Neural cell (in vitro differentiated cells): ENCODE measurements around the gene SLC31A1. TPM values are rescaled to one million over a fixed set of nuclear protein-coding genes. Genes with fewer than 3 reads are reported as not detected.

ENCODE experiments used
- H2AFZ ChIP-seq: fragments of 200-600, 300-800 bp; sonication (generic), shearing (Covaris generic); 2 replicates; pipeline ENCODE4 v1.6.0; 2014; ENCODE audit warnings: low read depth, mild to moderate bottlenecking, antibody characterized with exemption, low read length, moderate library complexity
- H3F3A ChIP-seq: fragments of 200-600 bp; shearing (Covaris generic); 2 replicates; pipeline ENCODE4 v1.6.1; 2016; ENCODE audit warnings: mild to moderate bottlenecking, moderate library complexity, mixed read lengths, antibody characterized with exemption, low read length; ENCODE audit not compliant: insufficient read depth, poor library complexity, severe bottlenecking
- H3K27ac ChIP-seq: fragments of 200-600, 300-800 bp; sonication (generic), shearing (Covaris generic); 2 replicates; pipeline ENCODE4 v1.5.1; 2014; ENCODE audit warnings: mild to moderate bottlenecking, low read length, moderate library complexity
- H3K27me3 ChIP-seq: fragments of 300-800, 200-600 bp; sonication (generic), shearing (Covaris generic); 2 replicates; pipeline ENCODE4 v1.6.0; 2014; ENCODE audit warnings: mild to moderate bottlenecking, low read depth, low read length, moderate library complexity; ENCODE audit not compliant: insufficient read depth
- H3K36me3 ChIP-seq: fragments of 300-800, 200-600 bp; sonication (generic), shearing (Covaris generic); 2 replicates; pipeline ENCODE4 v1.5.1; 2014; ENCODE audit warnings: mild to moderate bottlenecking, antibody characterized with exemption, low read length, moderate library complexity; ENCODE audit not compliant: insufficient read depth
- H3K4me2 ChIP-seq: fragments of 300-800, 200-600 bp; sonication (generic), shearing (Covaris generic); 2 replicates; pipeline ENCODE4 v1.6.0; 2014; ENCODE audit warnings: mild to moderate bottlenecking, low read length
- H3K4me3 ChIP-seq: fragments of 300-800, 200-600 bp; sonication (generic), shearing (Covaris generic); 2 replicates; pipeline ENCODE4 v1.5.1; 2014; ENCODE audit warnings: mild to moderate bottlenecking, low read length, moderate library complexity
- H3K79me2 ChIP-seq: fragments of 200-600 bp; shearing (Covaris generic); replicated peaks from 2 replicates; pipeline ENCODE4 v1.6.0; 2014; ENCODE audit warnings: mild to moderate bottlenecking, low read length, moderate library complexity; ENCODE audit not compliant: insufficient read depth
- H3K9ac ChIP-seq: fragments of 300-800, 200-600 bp; sonication (generic), shearing (Covaris generic); 2 replicates; pipeline ENCODE4 v1.6.1; 2016; ENCODE audit warnings: mild to moderate bottlenecking, low read length, mixed read lengths
- H3K9me2 ChIP-seq: fragments of 200-600 bp; shearing (Covaris generic); 2 replicates; pipeline ENCODE4 v1.6.1; 2016; ENCODE audit warnings: mild to moderate bottlenecking, low read length, mixed read lengths; ENCODE audit not compliant: insufficient read depth
- H3K9me3 ChIP-seq: fragments of 200-600, 300-800 bp; sonication (generic), shearing (Covaris generic); 2 replicates; pipeline ENCODE4 v1.6.1; 2016; ENCODE audit warnings: mild to moderate bottlenecking, mixed run types, low read length, moderate library complexity, mixed read lengths
- H4K20me1 ChIP-seq: fragments of 200-600 bp; shearing (Covaris generic); 2 replicates; pipeline ENCODE4 v1.6.1; 2016; ENCODE audit warnings: mild to moderate bottlenecking, mixed run types; ENCODE audit not compliant: insufficient read depth
- POLR2AphosphoS5 ChIP-seq: IDR thresholded peaks from 2 replicates; pipeline ENCODE4 v1.6.1; 2012
- TAF1 ChIP-seq: IDR thresholded peaks from 2 replicates; pipeline ENCODE4 v1.6.1; 2012; ENCODE audit warnings: low read depth
- polyA plus RNA-seq: library from polyadenylated mRNA; depleted of rRNA; stranded (reverse); fragments of >200 nt; gene quantifications from 2 replicates; pipeline ENCODE4 v1.2.3, GENCODE V29; 2014
- TF ChIP-seq, protein P1 (sequence below): IDR thresholded peaks from 2 replicates; pipeline ENCODE4 v1.6.1; 2012; ENCODE audit warnings: borderline replicate concordance

The SLC31A1 gene
- polyA plus RNA-seq, 1 donor from 2014 or later, result 7.4 TPM

DNA sequence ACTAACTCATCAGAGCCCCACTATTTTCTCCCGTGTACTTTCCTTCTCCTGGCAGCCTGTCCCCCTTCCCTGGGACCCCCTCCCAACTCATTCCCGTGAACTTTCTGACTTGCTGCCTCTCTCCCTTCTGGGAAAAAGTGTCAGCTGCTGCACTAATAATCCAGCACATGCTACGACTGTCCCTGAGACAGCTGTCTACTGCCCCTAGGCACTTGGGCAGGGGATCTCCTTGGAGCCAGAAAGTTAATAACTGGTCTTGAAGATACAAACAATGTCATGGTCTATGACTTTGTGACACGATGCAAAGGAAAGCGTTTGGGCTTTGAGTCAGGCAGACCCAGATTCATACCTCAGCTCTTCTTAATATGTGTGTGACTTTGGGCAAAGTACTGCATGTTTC lies 91.9 kb downstream of the SLC31A1 start:
- Histone ChIP-seq H3K4me2 (no peak overlapping the region), H3K4me3 (no peak overlapping the region), H4K20me1 (no peaks in the 10 kb centered on the region), H3K9me3 (no peaks in the 10 kb centered on the region), H3F3A (no peaks in the 10 kb centered on the region), H3K9me2 (no peaks in the 10 kb centered on the region), H2AFZ (no peak overlapping the region), H3K27me3 (no peaks in the 10 kb centered on the region), H3K9ac (no peak overlapping the region), H3K79me2 (no peaks in the 10 kb centered on the region), H3K27ac (no peak overlapping the region), H3K36me3 (no peaks in the 10 kb centered on the region)
- TF ChIP-seq TAF1 (no peak), POLR2AphosphoS5 (no peak)
- TF ChIP-seq, protein P1, sequence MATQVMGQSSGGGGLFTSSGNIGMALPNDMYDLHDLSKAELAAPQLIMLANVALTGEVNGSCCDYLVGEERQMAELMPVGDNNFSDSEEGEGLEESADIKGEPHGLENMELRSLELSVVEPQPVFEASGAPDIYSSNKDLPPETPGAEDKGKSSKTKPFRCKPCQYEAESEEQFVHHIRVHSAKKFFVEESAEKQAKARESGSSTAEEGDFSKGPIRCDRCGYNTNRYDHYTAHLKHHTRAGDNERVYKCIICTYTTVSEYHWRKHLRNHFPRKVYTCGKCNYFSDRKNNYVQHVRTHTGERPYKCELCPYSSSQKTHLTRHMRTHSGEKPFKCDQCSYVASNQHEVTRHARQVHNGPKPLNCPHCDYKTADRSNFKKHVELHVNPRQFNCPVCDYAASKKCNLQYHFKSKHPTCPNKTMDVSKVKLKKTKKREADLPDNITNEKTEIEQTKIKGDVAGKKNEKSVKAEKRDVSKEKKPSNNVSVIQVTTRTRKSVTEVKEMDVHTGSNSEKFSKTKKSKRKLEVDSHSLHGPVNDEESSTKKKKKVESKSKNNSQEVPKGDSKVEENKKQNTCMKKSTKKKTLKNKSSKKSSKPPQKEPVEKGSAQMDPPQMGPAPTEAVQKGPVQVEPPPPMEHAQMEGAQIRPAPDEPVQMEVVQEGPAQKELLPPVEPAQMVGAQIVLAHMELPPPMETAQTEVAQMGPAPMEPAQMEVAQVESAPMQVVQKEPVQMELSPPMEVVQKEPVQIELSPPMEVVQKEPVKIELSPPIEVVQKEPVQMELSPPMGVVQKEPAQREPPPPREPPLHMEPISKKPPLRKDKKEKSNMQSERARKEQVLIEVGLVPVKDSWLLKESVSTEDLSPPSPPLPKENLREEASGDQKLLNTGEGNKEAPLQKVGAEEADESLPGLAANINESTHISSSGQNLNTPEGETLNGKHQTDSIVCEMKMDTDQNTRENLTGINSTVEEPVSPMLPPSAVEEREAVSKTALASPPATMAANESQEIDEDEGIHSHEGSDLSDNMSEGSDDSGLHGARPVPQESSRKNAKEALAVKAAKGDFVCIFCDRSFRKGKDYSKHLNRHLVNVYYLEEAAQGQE, result no peak

Other genes with a start within 250 kb of the SLC31A1 start
- 6.5 and 7.2 TPM in 2 replicates for gene ZNF883, start 209.4 kb upstream of the SLC31A1 start, polyA plus RNA-seq
- 28.2 and 35.4 TPM in 2 replicates for gene ZFP37, start 164.8 kb upstream of the SLC31A1 start, polyA plus RNA-seq
- 4.1 and 8.4 TPM in 2 replicates for gene SLC31A2, start 70.5 kb upstream of the SLC31A1 start, polyA plus RNA-seq
- gene FKBP15, start 267 bp upstream of the SLC31A1 start, polyA plus RNA-seq, result 11.2 and 12.1 TPM in 2 replicates
- 64.8 and 88.0 TPM in 2 replicates for gene CDC26, start 54.0 kb downstream of the SLC31A1 start, polyA plus RNA-seq
- gene PRPF4, start 54.1 kb downstream of the SLC31A1 start, polyA plus RNA-seq, result 24.3 and 27.4 TPM in 2 replicates
- gene RNF183, start 81.8 kb downstream of the SLC31A1 start, polyA plus RNA-seq, result not detected in 2 replicates
- gene WDR31, start 118.7 kb downstream of the SLC31A1 start, polyA plus RNA-seq, result 0.59 and 0.84 TPM in 2 replicates
- gene BSPRY, start 128.0 kb downstream of the SLC31A1 start, polyA plus RNA-seq, result not detected in 2 replicates
- gene HDHD3, start 155.4 kb downstream of the SLC31A1 start, polyA plus RNA-seq, result 31.2 and 31.7 TPM in 2 replicates
- gene ALAD, start 179.7 kb downstream of the SLC31A1 start, polyA plus RNA-seq, result 42.9 and 65.1 TPM in 2 replicates
- gene POLE3, start 189.1 kb downstream of the SLC31A1 start, polyA plus RNA-seq, result 99.8 and 119 TPM in 2 replicates
- 0.33 TPM in 1 of 2 replicates, not detected in the other for gene C9orf43, start 189.2 kb downstream of the SLC31A1 start, polyA plus RNA-seq
- 25.3 and 36.4 TPM in 2 replicates for gene RGS3, start 242.2 kb downstream of the SLC31A1 start, polyA plus RNA-seq